Measurements from ENCODE around the gene SIGLEC7. TPM values are rescaled to one million over a fixed set of nuclear protein-coding genes. Genes with fewer than 3 reads are reported as not detected.

The SIGLEC7 gene
- total RNA-seq, 2 donors from 2014 or later, result not detected

DNA sequence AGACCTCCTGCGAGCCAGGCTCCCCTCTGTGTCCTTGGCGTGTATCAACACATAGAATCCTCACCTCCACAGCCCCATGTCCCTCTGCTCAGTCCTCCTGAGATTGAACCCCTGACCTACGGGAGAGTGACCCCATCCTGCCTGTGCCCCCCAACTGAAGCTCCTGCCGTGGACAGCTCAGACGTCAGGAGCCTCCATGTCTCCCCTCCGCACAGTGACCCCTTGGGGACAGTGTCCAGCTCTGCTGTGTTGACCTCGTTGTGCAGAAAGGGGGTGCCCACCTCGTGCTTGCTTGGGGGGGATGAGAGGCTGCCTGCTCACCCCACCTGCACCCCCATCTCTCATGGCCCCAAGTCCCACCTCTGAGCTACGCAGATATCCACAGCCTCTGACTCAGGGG is 17.9 kb upstream of the SIGLEC7 start:
- H3K9me3 ChIP-seq (ENCODE audit: control insufficient read depth, low read length), result no peaks in the 10 kb centered on the region
- no peak overlapping the region for H3K4me3 ChIP-seq (ENCODE audit: low read length)
- no peak overlapping the region for H3K9ac ChIP-seq (ENCODE audit: extremely low read depth, low read length, poor library complexity, severe bottlenecking)
- H3K27me3 ChIP-seq (ENCODE audit: control insufficient read depth, insufficient read depth, low read length, poor library complexity, severe bottlenecking), result no peaks in the 10 kb centered on the region
- DNase-seq, result no peak
- Mint-ChIP-seq H3K27me3 (ENCODE audit: insufficient read depth) (peaks cover 15% of the 10 kb centered on the region), H3K9me3 (no peaks in the 10 kb centered on the region), H3K4me3 (no peak overlapping the region), H3K27ac (no peak overlapping the region), H3K36me3 (ENCODE audit: low read depth) (no peaks in the 10 kb centered on the region), H3K4me1 (peaks cover 3% of the 10 kb centered on the region)
- no peaks in the 10 kb centered on the region for H3K4me1 ChIP-seq (ENCODE audit: control insufficient read depth, insufficient read depth, low read length)
- 87 to 100% methylated on average over 3 to 9 of the region's 9 CpGs for WGBS, 2 experiments (ENCODE audit: insufficient coverage in 1 of 2, insufficient read length in 1 of 2)
- H3K27ac ChIP-seq (ENCODE audit: low read depth, low read length), result no peak overlapping the region
- TF ChIP-seq, protein P1, sequence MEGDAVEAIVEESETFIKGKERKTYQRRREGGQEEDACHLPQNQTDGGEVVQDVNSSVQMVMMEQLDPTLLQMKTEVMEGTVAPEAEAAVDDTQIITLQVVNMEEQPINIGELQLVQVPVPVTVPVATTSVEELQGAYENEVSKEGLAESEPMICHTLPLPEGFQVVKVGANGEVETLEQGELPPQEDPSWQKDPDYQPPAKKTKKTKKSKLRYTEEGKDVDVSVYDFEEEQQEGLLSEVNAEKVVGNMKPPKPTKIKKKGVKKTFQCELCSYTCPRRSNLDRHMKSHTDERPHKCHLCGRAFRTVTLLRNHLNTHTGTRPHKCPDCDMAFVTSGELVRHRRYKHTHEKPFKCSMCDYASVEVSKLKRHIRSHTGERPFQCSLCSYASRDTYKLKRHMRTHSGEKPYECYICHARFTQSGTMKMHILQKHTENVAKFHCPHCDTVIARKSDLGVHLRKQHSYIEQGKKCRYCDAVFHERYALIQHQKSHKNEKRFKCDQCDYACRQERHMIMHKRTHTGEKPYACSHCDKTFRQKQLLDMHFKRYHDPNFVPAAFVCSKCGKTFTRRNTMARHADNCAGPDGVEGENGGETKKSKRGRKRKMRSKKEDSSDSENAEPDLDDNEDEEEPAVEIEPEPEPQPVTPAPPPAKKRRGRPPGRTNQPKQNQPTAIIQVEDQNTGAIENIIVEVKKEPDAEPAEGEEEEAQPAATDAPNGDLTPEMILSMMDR (conservative IDR thresholded peaks at IDR 0.05), result no peak
- no peaks in the 10 kb centered on the region for H3K36me3 ChIP-seq (ENCODE audit: control insufficient read depth, insufficient read depth, low read length)

DNA sequence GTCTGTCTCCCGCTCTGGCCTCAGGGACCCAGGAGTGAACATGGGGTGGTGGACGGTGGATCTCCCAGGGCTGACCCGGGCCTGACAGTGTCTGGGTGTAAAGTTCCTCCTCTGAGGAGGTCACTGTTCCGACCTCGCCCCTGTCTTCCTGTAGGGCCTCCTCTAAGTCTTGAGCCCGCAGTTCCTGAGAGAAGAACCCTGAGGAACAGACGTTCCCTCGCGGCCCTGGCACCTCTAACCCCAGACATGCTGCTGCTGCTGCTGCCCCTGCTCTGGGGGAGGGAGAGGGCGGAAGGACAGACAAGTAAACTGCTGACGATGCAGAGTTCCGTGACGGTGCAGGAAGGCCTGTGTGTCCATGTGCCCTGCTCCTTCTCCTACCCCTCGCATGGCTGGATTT is 17.4 kb upstream of the SIGLEC7 start, which contains the start of gene SIGLEC9:
SIGLEC9 (plus strand) TSS at position 178 of the 400 bp plus-strand sequence; CDS start at position 247, 69 bp downstream.
- Histone ChIP-seq H3K27ac (ENCODE audit: low read depth, low read length) (no peak within 1 kb of the TSS), H3K9ac (ENCODE audit: extremely low read depth, low read length, poor library complexity, severe bottlenecking) (no peak within 1 kb of the TSS), H3K36me3 (ENCODE audit: control insufficient read depth, insufficient read depth, low read length) (no peaks in the 10 kb centered on the region), H3K27me3 (ENCODE audit: control insufficient read depth, insufficient read depth, low read length, poor library complexity, severe bottlenecking) (no peaks in the 10 kb centered on the region), H3K4me3 (ENCODE audit: low read length) (no peak within 1 kb of the TSS), H3K4me1 (ENCODE audit: control insufficient read depth, insufficient read depth, low read length) (no peaks in the 10 kb centered on the region), H3K9me3 (ENCODE audit: control insufficient read depth, low read length) (no peaks in the 10 kb centered on the region)
- no peak for DNase-seq
- 91 to 94% methylated on average over 9 to 14 of the region's 14 CpGs for WGBS, 2 experiments (ENCODE audit: insufficient coverage in 1 of 2, insufficient read length in 1 of 2)
- TF ChIP-seq, protein P1 (conservative IDR thresholded peaks at IDR 0.05), result no peak
- peaks cover 15% of the 10 kb centered on the region for H3K27me3 Mint-ChIP-seq (ENCODE audit: insufficient read depth)
- H3K27ac Mint-ChIP-seq, result no peak within 1 kb of the TSS
- no peaks in the 10 kb centered on the region for H3K9me3 Mint-ChIP-seq
- H3K36me3 Mint-ChIP-seq (ENCODE audit: low read depth), result no peaks in the 10 kb centered on the region
- H3K4me3 Mint-ChIP-seq, result no peak within 1 kb of the TSS
- H3K4me1 Mint-ChIP-seq, result peaks cover 2% of the 10 kb centered on the region

DNA sequence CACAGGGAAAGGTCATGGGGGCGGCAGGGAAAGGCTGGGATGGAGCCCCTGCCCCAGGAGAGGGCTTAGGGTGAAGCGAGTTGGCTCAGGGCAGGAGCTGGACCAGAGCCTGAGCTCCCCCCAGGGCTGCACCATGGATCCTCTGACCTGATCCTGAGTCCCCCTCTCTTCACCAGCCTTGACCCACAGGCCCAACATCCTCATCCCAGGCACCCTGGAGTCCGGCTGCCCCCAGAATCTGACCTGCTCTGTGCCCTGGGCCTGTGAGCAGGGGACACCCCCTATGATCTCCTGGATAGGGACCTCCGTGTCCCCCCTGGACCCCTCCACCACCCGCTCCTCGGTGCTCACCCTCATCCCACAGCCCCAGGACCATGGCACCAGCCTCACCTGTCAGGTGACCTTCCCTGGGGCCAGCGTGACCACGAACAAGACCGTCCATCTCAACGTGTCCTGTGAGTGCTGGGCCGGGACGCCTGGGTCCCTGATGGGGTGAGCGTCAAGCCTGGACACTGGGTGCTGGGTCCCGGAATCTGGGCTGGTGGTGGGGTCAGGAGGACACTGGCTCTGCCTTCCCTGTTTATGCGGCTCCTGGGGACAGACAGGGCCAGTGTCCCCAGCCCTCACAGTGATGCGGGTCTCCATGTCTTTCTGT is 16.6 kb upstream of the SIGLEC7 start:
- Histone ChIP-seq H3K4me3 (ENCODE audit: low read length) (no peak overlapping the region), H3K9ac (ENCODE audit: extremely low read depth, low read length, poor library complexity, severe bottlenecking) (no peak overlapping the region), H3K4me1 (ENCODE audit: control insufficient read depth, insufficient read depth, low read length) (no peaks in the 10 kb centered on the region), H3K9me3 (ENCODE audit: control insufficient read depth, low read length) (no peaks in the 10 kb centered on the region), H3K36me3 (ENCODE audit: control insufficient read depth, insufficient read depth, low read length) (no peaks in the 10 kb centered on the region), H3K27me3 (ENCODE audit: control insufficient read depth, insufficient read depth, low read length, poor library complexity, severe bottlenecking) (no peaks in the 10 kb centered on the region), H3K27ac (ENCODE audit: low read depth, low read length) (no peak overlapping the region)
- peaks cover 17% of the 10 kb centered on the region for H3K27me3 Mint-ChIP-seq (ENCODE audit: insufficient read depth)
- 92 to 99% methylated on average over 13 to 16 of the region's 16 CpGs for WGBS, 2 experiments (ENCODE audit: insufficient coverage in 1 of 2, insufficient read length in 1 of 2)
- H3K9me3 Mint-ChIP-seq, result no peaks in the 10 kb centered on the region
- TF ChIP-seq, protein P1 (conservative IDR thresholded peaks at IDR 0.05), result no peak
- H3K27ac Mint-ChIP-seq, result no peak overlapping the region
- H3K4me1 Mint-ChIP-seq, result peaks cover 2% of the 10 kb centered on the region
- H3K4me3 Mint-ChIP-seq, result no peak overlapping the region
- DNase-seq, result peak; percentile 32
- no peaks in the 10 kb centered on the region for H3K36me3 Mint-ChIP-seq (ENCODE audit: low read depth)
